Sigmoid colon (tissue), 4 donors: ENCODE results near the gene DAB2IP.

Experiments
- CTCF ChIP-seq, 4 experiments: fragments of 450-650 bp in 3 of 4; fragments of 200-600 bp in 1 of 4; IDR thresholded peaks; one replicate each; pipeline ENCODE4 v1.5.1; 2016 to 2019; ENCODE audit warnings: antibody characterized with exemption in 4 of 4, mild to moderate bottlenecking in 3 of 4, moderate library complexity in 2 of 4
- EP300 ChIP-seq, 4 donors: sonication (generic); formaldehyde crosslinking; IDR thresholded peaks; one replicate each; pipeline ENCODE4 v1.6.1; 2017; ENCODE audit warnings: antibody characterized with exemption in 4 of 4
- POLR2AphosphoS5 ChIP-seq, 4 donors: sonication (generic); formaldehyde crosslinking; IDR thresholded peaks; one replicate each; pipeline ENCODE4 v1.6.1; 2017; ENCODE audit warnings: antibody characterized with exemption in 4 of 4

- TF ChIP-seq CTCF (IDR thresholded peaks at IDR 0.05) (no peak), POLR2AphosphoS5 (IDR thresholded peaks at IDR 0.05) (no peak), EP300 (IDR thresholded peaks at IDR 0.05) (no peak)
Observed at GRCh38 chr9:121833061-121833460, 181.6 kb downstream of the DAB2IP start.
